Endothelial cell of umbilical vein (primary cell): ENCODE measurements around the gene SEMA5A. TPM values are rescaled to one million over a fixed set of nuclear protein-coding genes. Genes with fewer than 3 reads are reported as not detected.

ENCODE experiments used
- BruUV-seq: library from RNA; stranded (reverse); fragments of 400-500 nt; replicated peaks from 2 replicates; lab custom pipeline; 2021; lab: Mats Ljungman, UMichigan
- CTCF ChIA-PET: fragments of 300-600, 350-600 bp; sonication (Branson Sonifier 250); formaldehyde crosslinking; loops from one replicate; lab custom pipeline; 2021; ENCODE audit warnings: antibody characterized with exemption, inconsistent platforms; lab: Charles Lee
- POLR2A ChIA-PET: fragments of 300-600, 350-600 bp; sonication (Branson Sonifier 250); formaldehyde crosslinking; loops from one replicate; lab custom pipeline; 2021; ENCODE audit warnings: antibody characterized with exemption, inconsistent platforms; lab: Charles Lee
- DNase-seq: peaks from one replicate; pipeline ENCODE4 v3.0.0-alpha.2; 2011; ENCODE audit warnings: low read depth, low spot score
- FAIRE-seq: peaks from 2 replicates; lab custom pipeline; 2011; peaks lifted over from hg19 to GRCh38; lab: Jason Lieb, UNC
- H2AFZ ChIP-seq: 2 replicates; pipeline ENCODE4 v1.6.0; 2012; ENCODE audit warnings: low read depth, low read length, control low read depth, inconsistent platforms
- H3K27ac ChIP-seq: 2 replicates; pipeline ENCODE4 v1.5.1; 2011; ENCODE audit warnings: low read depth, mild to moderate bottlenecking, control low read depth, low read length, moderate library complexity; ENCODE audit not compliant: insufficient read depth
- H3K27me3 ChIP-seq, 2 experiments: 2 replicates each; pipeline versions ENCODE4 v1.6.0 to v1.6.1; 2011; ENCODE audit warnings: low read length in 2 of 2, mixed read lengths in 1 of 2; ENCODE audit not compliant: control insufficient read depth in 2 of 2, insufficient read depth in 2 of 2
- H3K36me3 ChIP-seq, 2 experiments: 2 replicates in 1 of 2; 3 replicates in 1 of 2; pipeline ENCODE4 v1.5.1; 2011; ENCODE audit warnings: low read length in 2 of 2, mild to moderate bottlenecking in 1 of 2, moderate library complexity in 1 of 2; ENCODE audit not compliant: control insufficient read depth in 2 of 2, insufficient read depth in 2 of 2; ENCODE audit errors: extremely low read depth in 1 of 2
- H3K4me1 ChIP-seq: 3 replicates; pipeline ENCODE4 v1.5.1; 2011; ENCODE audit warnings: mild to moderate bottlenecking, low read length; ENCODE audit not compliant: control insufficient read depth, insufficient read depth; ENCODE audit errors: extremely low read depth
- H3K4me2 ChIP-seq: 2 replicates; pipeline ENCODE4 v1.6.1; 2011; ENCODE audit warnings: low read length, control low read depth, mixed read lengths; ENCODE audit not compliant: insufficient read depth
- H3K4me3 ChIP-seq, 3 experiments: fragments of 200-600 bp in 1 of 3; sonication (generic), shearing (Covaris generic) in 1 of 3; replicated peaks in 1 of 3; 2 replicates each; pipeline ENCODE4 v1.5.1; 2011 to 2016; ENCODE audit warnings: control low read depth in 3 of 3, low read length in 3 of 3, mild to moderate bottlenecking in 2 of 3, inconsistent platforms in 1 of 3, low read depth in 1 of 3, moderate library complexity in 1 of 3; ENCODE audit not compliant: insufficient read depth in 1 of 3
- H3K79me2 ChIP-seq: 2 replicates; pipeline ENCODE4 v1.6.0; 2012; ENCODE audit warnings: low read length, inconsistent platforms; ENCODE audit not compliant: control insufficient read depth, insufficient read depth
- H3K9ac ChIP-seq: replicated peaks from 2 replicates; pipeline ENCODE3; 2011; ENCODE audit warnings: low read length, control low read depth; ENCODE audit not compliant: insufficient read depth; ENCODE audit errors: extremely low read depth
- H3K9me1 ChIP-seq: replicated peaks from 3 replicates; pipeline ENCODE4 v1.6.0; 2011; ENCODE audit warnings: mild to moderate bottlenecking, low read length; ENCODE audit not compliant: control insufficient read depth, insufficient read depth; ENCODE audit errors: extremely low read depth
- H3K9me3 ChIP-seq: replicated peaks from 2 replicates; pipeline ENCODE4 v1.5.1; 2012; ENCODE audit warnings: low read length, inconsistent platforms; ENCODE audit not compliant: control insufficient read depth, insufficient read depth
- H4K20me1 ChIP-seq: replicated peaks from 2 replicates; pipeline ENCODE3; 2011; ENCODE audit warnings: mild to moderate bottlenecking, low read length; ENCODE audit not compliant: control insufficient read depth, insufficient read depth; ENCODE audit errors: extremely low read depth
- CTCF ChIP-seq, 2 donors: IDR thresholded peaks; 1 replicate in 1 of 2; 2 replicates in 1 of 2; pipeline ENCODE4 v1.5.1; 2011; ENCODE audit warnings: low read length in 2 of 2, mild to moderate bottlenecking in 2 of 2, moderate library complexity in 2 of 2, control low read depth in 1 of 2, inconsistent platforms in 1 of 2, low read depth in 1 of 2; ENCODE audit not compliant: insufficient read depth in 1 of 2; ENCODE audit errors: extremely low read depth in 1 of 2
- FOS ChIP-seq: IDR thresholded peaks from 2 replicates; pipeline ENCODE4 v1.6.1; 2011; ENCODE audit warnings: mild to moderate bottlenecking, low read length, moderate library complexity, borderline replicate concordance; ENCODE audit not compliant: insufficient read depth
- GATA2 ChIP-seq: IDR thresholded peaks from 2 replicates; pipeline ENCODE4 v1.7.0; 2011; ENCODE audit warnings: low read depth, mild to moderate bottlenecking, moderate library complexity, mixed read lengths, low read length; ENCODE audit not compliant: insufficient read length, insufficient read depth
- MAX ChIP-seq: IDR thresholded peaks from 2 replicates; pipeline ENCODE4 v1.6.1; 2011; ENCODE audit not compliant: insufficient read depth, insufficient read length
- MYC ChIP-seq: IDR thresholded peaks from one replicate; pipeline ENCODE4 v1.6.1; 2011; ENCODE audit warnings: mild to moderate bottlenecking, low read depth, low read length
- POLR2A ChIP-seq: IDR thresholded peaks from 2 replicates; pipeline ENCODE4 v1.6.1; 2012; ENCODE audit warnings: low read depth, mild to moderate bottlenecking, control low read depth, low read length
- POLR2AphosphoS5 ChIP-seq: IDR thresholded peaks from 2 replicates; pipeline ENCODE4 v1.6.1; 2012; ENCODE audit warnings: low read depth, mild to moderate bottlenecking, control low read depth, low read length, moderate library complexity; ENCODE audit not compliant: insufficient read depth
- dilution Hi-C: fragments of 300-500 bp; cut with MboI; formaldehyde crosslinking; loops from one replicate; pipeline ENCODE4 v1.15.0; 2019; ENCODE audit warnings: low sequenced_read_pairs; ENCODE audit not compliant: extremely low pct_ligation_motif_present
- intact Hi-C: fragments of 100-400 bp; cut with micrococcal nuclease; formaldehyde crosslinking; loops from one replicate; pipeline ENCODE4 v1.10.0; 2022
- polyA plus RNA-seq, 4 experiments: library from polyadenylated mRNA; depleted of rRNA in 3 of 4; stranded (reverse) in 3 of 4; unstranded in 1 of 4; fragments of >200 nt; gene quantifications; 2 replicates each; pipeline versions ENCODE4 v1.2.1 to v1.2.3, GENCODE V29; 2011 to 2012; ENCODE audit warnings: missing spikeins in 1 of 4
- total RNA-seq: library from RNA; stranded (reverse); gene quantifications from 2 replicates; pipeline ENCODE4 v1.2.3, GENCODE V29; 2021

SEMA5A gene
- total and polyA plus RNA-seq, 2 donors (not counting 3 experiments of a cell fraction or from before 2014, with no cell fraction given): 0.04 to 0.06 TPM

GRCh38 chr5:9415091-9415490 lies 130.8 kb downstream of the SEMA5A start:
- BruUV-seq: no TSS peak
- no peaks in the 10 kb centered on the region for H3K9me1 ChIP-seq
- no peak overlapping the region for H2AFZ ChIP-seq
- DNase-seq (no peak), FAIRE-seq (no peak)
- H3K27me3 ChIP-seq: no peaks in the 10 kb centered on the region
- H4K20me1 ChIP-seq: no peaks in the 10 kb centered on the region
- POLR2A ChIA-PET: no interaction called here
- intact Hi-C loops (no loop called here), dilution Hi-C loops (no loop called here)
- H3K4me1 ChIP-seq: no peaks in the 10 kb centered on the region
- H3K4me3 ChIP-seq: no peak overlapping the region
- TF ChIP-seq POLR2AphosphoS5 (no peak), CTCF (IDR thresholded peaks at IDR 0.05; ENCODE audit: extremely low read depth in 1 of 2, insufficient read depth in 1 of 2, low read depth in 1 of 2, low read length in 2 of 2) (no peak), FOS (no peak), GATA2 (no peak), MYC (no peak), POLR2A (no peak), MAX (no peak)
- no peak overlapping the region for H3K4me2 ChIP-seq
- CTCF ChIA-PET: no interaction called here
- H3K27ac ChIP-seq: no peak overlapping the region
- H3K79me2 ChIP-seq: no peaks in the 10 kb centered on the region
- no peaks in the 10 kb centered on the region for H3K36me3 ChIP-seq
- H3K9ac ChIP-seq: no peak overlapping the region
- H3K9me3 ChIP-seq: no peaks in the 10 kb centered on the region
